Eye (tissue), 1 donor: Measurements from ENCODE around the gene BAIAP2.
"Not testable (repeated sequence)": the region's sequence is repeated elsewhere in the genome, so short reads cannot be mapped to it uniquely, and the experiment has no call there.

Experiments
- DNase-seq: peaks from one replicate; pipeline ENCODE4 v3.0.0-alpha.2; 2015

The BAIAP2 gene

DNA sequence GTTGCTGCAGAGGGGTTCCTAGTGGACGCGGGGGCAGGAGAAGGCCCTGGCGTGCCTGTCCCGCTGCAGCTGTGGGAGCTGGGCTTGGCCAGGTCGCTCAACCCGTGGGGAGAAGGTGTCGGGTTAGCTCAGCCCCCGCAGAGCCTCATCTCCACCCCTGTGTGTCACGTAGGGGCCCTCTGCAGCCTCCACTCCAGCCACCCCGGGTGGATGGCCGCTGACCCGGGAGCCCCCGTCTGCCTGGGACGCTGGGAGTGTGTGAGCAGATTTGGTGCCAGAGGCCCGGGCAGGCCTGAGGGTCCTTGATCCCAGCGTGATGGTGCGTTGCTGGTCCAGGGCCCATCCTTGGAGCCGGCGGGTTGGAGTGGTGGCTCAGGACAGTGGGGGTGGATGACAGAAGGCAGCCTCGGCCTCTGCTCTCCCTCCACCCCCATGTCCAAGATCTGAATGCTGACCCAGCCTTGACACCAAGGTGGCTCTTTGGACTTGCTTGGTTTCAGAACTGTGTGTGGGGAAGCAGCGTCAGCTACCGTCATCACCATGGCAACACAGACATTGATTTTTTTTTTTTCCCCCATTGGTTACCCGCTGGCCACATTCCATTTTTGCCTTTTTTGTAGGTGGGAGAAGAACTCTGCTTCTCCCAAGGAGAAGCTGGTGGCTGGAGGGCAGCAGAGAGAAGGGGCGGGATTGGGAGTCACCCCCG lies 35.7 kb downstream of the BAIAP2 start:
- DNase-seq: peak; percentile 63

DNA sequence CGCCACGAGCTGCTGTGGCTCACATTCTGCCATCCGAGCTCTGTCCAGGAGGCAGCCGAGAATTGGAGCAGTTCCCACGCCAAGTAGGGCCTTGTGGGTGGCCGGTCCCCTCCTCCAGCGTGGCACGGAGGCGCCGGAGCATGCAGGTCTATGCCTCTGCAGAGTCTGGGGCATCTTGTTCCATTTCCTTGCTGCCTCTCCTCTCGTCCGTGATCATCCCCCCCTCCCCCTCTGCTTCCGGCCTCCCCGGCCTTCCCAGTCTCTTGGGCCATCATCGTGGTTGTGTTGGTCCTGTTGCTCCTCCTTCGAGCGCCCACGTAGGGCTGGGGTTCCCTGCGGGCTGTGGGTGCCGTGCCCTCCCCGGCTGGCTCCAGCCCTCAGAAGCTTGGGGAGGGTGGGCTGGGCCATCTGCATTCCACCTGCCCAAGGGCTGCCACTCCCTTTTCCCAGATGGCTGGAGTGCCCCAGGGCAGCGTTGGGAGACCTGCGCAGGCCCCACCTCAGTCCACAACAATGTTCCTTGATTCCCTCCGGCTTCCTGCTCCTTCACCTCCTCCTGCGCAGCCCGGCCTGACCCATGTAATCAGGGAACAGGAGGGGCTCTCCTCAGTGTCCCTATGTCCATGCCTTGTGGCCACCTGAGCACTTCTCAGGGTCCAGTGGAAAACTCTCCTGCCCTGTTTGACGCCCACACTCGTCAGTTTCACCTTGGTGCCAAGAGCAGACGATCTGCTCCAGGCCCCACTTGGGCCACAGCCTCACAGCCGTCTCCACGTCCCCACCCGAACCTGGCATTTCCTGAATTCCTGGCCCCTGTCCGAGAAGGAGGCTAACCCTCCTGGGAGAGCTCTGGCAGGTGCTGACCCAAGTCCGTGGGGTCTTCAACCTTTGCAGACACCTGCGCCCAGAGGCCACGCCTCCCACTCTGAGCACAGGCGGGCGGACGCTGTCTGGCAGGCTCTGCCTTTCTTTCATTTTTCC lies 37.1 kb downstream of the BAIAP2 start:
- no peak for DNase-seq

DNA sequence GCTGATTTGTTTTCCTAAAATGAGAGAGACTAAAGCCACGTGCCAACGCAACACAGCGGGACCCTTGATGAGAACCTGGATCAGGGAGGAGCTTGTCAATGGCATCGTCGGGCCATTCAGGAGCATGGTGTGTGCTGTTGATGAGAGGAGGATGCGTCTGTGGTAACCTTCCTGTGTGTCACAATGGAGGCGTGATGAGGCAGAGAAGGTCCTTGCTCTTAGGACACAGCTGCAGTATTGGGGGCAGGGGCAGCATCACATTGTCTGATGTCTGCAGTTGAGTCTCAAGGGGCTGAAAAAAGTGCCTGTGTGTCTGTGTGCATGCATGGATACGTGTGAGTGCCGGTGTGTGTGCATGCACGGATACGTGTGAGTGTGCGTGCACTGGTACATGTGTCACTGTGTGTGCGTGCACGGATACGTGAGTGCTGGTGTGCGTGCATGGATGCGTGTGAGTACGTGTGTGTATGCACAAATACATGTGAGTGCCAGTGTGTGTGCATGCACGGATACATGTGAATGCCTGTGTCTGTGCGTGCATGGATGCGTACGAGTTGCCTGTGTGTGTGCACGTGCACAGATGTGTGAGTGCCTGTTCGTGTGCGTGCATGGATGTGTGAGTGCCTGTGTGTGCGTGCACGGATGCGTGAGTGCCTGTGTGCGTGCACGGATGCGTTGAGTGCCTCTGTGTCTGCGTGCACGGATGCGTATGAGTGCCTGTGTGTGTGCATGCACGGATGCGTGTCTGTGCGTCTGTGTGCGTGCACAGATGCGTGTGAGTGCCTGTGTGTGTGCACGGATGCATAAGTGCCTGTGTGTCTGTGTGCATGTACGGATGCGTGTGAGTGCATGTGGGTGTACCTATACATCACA lies 39.3 kb downstream of the BAIAP2 start:
- peak; percentile 58 for DNase-seq

DNA sequence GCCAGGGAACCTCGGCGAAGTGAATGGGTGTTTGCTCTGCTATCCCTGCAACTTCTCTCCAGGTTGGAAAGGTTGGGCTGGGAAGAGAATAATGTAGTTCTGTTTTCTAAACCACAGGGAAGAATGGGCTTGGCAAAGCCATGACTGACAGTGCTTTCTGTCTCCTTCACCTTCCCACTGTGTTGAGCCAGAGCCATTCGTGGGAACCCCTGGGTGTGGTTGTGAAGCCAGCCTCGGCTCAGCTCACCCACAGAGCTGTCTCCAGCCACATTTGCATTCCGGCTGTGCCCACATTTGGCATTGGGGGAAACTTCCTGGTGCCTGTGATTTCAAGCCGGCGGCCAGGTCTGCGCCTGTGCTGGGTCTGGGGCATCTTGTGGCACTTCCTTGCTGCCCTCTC lies 39.9 kb downstream of the BAIAP2 start:
- DNase-seq: no peak

DNA sequence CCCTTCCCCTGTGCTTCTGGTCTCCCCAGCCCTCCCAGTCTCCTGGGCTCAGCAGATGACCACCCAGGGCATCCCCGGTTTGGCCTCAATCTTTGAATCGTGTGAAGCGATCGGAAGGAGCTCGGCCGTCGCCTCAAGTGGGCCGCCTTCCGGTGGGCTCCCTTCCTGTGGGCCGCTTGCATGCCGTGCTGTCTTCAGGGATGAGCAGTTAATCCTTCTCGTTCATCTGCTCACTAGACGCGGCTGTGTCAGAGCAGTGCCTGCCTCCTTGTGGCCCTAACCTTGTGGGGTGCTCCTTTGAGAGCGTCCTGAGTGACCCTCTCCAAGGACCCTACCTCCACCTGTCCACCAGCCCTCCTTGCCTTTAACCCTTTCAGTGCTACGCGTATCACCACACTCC lies 40.4 kb downstream of the BAIAP2 start:
- DNase-seq: no peak

DNA sequence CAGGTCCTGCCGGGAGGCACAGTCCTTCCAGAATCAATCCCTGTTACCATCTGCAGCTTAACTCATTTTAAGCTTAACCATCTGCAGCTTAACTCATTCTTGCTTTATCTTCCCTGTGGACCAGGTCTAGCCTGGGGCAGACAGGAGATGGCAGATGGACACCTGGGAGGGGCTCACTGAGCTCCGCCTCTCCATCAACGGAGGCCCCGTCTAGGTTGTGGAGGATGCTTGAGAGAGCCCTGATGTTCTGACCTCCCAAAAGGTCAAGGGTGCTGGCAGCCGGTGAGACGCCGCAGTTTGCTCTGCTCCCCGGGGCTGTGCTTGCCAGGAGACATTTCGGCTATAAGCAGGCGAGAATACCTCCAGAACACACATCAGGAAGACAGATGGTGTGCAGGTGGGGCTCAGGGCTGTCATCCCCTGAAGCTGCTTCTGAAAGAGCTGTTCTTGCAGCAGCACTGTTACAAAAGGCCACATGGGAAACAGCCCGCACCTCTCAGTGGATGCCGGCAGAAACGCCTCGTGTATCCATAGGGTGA lies 41.3 kb downstream of the BAIAP2 start:
- peak; percentile 77 for DNase-seq

DNA sequence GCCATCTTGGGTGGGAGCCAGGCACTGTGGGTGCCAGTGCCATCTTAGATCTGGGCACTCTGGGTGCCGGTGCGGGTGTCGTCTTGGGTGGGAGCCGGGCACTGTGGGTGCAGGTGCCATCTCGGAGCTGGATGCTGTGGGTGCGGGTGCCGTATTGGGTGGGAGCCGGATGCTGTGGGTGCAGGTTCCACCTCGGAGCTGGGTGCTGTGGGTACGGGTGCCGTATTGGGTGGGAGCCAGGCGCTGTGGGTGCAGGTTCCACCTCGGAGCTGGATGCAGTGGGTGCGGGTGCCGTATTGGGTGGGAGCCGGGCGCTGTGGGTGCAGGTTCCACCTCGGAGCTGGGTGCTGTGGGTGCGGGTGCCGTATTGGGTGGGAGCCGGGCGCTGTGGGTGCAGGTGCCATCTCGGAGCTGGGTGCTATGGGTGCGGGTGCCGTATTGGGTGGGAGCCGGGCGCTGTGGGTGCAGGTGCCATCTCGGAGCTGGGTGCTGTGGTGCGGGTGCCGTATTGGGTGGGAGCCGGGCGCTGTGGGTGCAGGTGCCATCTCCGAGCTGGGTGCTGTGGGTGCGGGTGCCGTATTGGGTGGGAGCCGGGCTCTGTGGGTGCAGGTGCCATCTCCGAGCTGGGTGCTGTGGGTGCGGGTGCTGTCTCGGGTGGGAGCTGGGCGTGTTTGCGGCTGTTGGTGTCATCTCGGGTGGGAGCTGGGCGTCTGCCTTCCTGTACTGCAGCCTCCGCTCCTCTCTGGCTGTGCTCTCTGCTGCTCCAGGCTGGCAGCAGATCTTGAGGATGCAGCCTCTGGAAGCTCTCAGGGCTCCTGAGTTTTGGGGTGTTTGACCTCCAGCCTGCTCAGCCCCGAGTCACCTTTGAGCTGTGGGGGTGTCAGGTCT lies 43.3 kb downstream of the BAIAP2 start:
- not testable (repeated sequence) for DNase-seq

DNA sequence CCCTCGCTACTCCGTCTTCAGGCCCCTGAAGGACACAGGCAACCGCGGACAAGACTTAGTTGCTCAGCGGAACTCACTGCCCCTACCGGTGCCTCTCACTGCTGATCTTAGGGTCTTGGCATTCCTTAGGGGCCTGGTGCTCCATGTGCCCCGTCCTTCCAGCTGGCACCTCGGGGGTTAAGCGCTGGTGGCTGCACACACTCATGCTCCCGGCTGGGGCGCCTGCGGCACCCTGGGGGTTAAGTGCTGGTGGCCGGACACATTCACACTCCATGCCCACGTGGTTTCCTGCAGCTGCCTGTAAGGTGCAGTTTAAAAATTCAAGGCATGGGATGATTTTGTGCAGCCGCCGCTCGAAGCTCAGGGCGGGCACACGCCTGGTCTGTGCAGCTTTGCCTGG lies 45.1 kb downstream of the BAIAP2 start:
- DNase-seq: peak; percentile 54

DNA sequence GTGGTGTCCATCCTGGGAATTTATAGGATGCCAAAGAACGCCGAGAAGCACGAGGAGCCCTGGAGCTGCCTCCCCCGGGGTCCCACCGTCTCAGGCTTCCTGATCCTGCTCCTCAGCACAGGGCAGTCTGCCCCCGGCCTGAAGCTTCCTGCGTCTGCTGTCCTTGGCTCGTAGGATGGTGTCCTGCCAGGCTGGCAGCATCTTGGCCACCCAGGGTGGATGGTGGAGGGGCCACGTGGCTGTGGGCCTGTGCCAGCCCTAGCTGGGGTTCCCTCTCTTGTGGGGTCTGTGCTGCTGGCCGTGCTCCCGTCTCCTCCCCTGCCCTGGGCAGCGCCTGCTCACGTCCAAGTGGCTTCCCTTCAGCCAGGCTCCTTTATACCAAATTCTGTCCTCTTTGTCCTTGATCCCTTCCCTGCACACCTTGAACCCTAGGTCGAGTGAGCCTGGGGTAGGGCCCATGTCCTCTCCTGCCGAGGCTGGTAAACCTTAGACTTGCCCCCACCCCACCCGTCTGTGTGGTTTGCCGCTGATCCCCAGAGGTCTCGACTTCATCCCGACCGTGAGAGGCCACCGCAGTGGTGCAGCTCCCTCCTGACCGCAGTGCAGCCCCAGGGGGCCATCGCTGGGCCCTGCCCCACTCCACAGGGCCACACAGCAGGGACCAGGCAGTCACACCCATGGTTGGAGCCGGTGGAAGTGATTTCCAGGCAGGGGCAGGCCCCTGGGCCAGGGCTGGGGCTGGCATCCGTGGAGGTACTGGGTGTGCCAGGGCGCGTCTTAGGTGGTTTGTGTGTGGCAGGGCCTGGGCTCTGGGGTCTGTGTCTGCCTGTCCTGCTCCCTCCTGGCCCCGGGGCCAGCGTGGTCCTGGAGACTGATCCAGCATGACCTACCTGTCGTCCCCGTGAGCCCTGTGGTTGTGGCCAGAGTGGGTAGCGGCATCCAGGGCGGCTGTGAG lies 46.5 kb downstream of the BAIAP2 start:
- DNase-seq: no peak

DNA sequence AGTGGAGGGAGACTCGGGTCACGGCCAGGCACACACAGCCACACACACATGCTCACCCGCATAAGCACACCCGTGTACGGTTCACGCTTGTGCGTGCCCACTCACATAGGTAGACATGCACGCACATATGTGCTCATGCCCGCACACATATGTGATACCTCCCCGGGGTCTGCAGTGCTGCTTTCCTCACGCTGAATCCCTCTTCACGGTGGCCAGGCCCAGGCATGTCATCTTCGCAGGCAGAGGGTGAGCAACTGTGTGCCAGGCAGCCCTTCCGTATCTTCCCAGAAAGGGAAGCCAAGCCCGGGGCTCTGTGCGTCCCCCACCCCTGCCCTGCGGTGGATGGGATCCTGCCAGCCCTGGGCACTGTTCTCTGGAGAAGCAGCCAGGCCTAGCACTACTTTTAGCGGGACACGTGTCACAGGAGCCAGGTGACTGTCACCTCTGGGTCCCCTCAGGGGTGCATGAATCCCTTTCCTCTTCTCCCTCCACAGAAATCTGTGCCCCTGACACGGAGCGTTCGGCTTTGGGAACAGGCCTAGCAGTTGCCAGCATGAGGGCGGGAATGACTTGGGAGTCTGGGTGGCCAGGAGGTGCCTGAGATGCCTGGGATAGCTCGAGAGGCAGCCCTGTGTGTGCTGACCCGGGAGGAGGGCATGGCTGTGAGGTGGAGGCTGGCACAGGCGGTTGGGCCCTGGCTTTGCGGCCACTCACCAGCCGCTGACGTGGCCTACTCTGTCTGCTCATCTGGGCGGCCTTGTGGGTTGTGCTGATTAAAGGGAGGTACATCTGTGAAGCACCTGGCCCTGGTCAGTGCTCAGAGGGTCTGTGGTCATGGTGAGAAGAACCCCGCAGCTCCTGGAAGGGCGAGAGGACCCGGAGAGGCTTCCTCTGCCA lies 47.5 kb downstream of the BAIAP2 start:
- no peak for DNase-seq

DNA sequence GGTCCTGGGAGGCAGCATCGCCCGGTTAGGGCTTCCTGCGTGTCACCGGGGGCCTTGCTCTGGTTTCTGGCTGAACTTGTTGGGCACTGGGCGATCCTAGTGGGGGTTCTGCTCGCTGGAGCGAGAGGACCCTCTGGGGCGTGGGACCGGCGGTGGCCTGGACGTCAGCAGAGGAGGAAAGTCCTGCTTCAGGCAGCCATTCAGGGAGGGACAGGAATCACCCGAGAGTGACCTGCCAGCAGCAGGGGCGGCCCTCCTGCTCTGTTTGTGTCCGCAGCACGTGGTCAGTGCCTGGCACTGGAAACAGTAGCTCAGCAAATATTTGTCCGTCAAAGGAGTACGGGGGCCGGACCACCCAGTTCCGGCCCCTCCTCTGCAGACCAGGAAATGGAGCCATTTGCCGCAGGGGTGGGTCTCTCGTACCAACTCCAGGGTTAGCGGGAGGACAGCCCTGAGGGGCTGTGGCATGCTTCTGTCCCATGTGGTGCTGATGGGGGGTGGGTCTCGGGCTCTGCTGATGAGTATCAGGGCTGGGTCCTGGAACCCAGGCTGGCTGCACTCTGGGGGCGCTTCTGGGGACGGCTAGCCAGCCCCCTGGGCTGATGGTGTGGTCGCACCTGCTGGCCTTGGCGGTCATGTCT lies 48.3 kb downstream of the BAIAP2 start:
- peak; percentile 71 for DNase-seq

DNA sequence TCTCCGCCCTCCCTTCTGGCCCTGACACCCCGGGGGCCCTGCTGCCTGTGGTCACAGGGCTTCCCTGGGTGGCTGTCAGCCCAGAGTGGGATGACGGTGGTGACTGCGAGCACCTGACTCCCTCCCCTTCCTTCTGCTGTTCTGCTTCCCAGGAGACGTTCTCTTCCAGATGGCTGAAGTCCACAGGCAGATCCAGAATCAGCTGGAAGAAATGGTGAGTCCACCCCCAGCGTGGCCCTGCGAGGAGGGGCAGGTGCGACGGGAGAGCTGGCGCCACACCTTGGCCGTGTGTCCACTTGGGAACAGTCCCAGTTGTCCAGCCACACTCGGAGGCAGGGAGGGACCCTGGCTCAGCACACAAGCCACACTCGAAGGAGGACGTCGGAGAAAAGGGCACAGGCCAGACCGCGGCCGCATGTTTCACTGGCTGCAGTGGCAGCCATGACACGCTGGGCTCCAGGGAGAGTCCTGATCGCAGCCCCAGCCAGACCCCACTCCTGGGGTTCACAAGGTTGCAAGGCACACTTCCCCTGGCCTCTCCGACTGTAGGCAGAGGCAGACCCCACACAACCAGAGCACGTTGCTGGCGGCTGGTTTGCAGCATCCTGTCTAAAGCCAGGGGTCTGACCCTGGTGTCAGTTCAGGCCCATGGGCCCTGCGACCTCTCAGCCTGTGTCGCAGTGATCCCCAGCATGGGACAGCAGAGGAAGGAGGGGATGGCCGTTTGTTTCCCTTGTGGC lies 49.9 kb downstream of the BAIAP2 start:
- peak; percentile 59 for DNase-seq

DNA sequence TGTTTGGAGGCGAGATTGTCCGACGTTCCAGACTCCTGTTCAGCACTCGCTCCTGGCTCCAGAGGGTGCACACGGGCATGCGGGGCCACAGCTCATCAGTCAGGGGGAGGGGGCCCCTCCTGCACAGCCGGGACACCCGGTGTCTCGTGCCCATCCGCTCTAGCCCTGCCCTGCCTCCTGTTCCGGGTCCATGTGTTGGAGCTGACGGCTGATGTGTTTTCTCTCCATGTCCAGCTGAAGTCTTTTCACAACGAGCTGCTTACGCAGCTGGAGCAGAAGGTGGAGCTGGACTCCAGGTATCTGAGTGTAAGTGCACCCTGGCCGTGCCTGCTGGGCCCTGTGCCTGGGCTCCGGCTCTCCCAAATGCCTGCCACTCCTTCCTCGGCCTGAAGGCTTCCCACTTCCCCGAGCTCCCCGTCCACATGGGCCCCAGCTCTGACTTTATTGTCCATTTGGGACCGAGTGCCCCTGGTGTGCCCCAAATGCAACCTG lies 50.5 kb downstream of the BAIAP2 start:
- no peak for DNase-seq

DNA sequence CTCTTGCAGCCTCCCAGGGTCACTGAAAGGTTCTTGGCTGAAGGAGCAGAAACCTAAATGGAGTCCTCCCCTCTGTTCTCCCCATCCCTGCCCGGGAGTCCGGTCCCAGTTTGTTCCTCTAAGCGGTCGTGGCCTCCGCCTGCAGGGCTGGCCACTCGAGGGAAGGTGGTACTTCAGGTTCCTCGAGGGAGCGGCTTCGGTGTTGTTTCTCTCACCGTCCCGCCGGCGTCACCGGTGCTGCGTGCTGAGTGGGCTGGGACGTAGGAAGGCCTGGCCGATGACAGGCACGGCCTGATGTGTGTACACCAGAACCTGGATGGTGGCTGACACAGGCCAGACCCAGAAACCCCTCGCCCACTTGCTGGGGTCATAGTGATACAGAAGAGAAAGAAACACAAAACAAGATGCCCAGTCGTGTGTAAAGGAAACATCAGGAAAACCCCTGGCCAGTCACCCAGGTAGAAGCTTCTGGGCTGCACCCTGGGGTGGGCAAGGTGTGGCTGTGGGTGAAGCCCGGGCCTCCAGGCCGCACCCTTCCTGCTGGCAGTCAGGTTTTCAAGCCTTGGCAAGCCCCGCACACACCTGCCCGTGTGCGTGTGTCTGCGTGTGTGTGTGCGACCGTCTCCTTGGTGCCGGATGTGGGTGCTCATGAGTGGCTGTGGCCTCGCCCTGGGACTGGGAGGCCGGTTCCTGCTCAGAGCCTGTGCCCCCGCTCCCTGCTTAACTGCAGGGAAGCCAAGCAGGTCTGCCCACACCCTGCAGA lies 52.0 kb downstream of the BAIAP2 start:
- no peak for DNase-seq

DNA sequence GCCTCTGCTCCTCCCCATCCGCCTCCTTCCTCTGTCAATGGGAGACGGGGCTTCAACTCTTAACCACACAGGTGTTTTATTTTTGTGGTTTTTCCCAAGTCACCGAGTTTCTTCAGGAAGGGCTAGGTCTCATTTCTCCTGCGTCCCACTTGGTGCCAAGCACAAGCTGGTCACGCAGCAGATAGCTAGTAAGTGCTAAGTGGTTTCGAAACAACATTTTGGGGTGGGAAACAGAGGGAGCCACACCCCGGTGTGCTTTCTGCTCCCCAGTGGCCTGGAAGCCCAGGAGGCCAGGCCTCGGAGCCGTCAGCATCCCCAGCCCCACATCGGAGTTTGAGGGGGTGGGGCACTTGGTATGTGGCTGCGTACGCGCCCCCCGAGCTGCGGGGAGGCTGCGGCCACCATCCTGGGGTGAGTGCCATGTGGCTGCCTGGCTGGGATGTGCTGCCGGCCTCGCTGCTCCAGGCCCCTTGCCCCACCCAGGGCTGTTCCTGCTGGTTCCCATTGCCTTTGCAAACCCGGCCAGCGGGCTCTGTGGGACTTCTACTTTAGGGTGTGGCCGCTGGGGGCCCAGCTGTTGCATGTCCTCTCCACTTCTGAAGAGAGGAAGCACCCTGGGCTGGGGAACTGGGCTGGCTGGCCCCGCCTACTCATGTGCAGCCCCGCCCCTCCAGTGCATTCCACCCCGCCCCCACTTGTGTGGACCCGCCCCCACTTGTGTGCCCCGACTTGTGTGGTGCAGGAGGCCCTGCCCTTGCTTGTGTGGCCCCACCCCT lies 55.6 kb downstream of the BAIAP2 start:
- DNase-seq: no peak

DNA sequence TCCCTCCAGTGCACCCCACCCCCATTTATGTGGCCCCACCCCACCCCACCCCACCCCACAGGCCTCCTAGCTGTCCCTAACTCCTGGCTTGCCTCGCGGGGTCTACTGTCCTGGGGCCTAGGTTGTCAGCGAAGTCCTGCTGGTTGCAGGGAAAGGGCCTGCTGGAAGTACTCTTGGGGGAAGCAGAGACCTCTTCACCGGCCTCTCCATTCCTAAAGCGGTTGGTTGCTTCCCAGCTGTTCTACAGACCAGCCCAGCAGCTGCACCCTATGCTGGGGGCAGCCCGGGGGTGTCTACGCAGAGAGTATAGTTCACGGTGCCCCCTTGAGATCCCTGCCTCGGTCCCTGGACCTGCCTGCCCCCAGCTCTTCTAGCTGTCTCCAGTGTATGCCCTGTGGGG lies 56.2 kb downstream of the BAIAP2 start:
- DNase-seq: no peak
